Kidney epithelial cell (primary cell): ENCODE measurements around the gene KRT72. TPM values are rescaled to one million over a fixed set of nuclear protein-coding genes. Genes with fewer than 3 reads are reported as not detected.

Experiments used
- DNase-seq: peaks from one replicate; pipeline ENCODE4 v3.0.0-alpha.2; 2010; ENCODE audit warnings: low read depth
- H3K27me3 ChIP-seq: 2 replicates; pipeline ENCODE4 v1.6.0; 2011; ENCODE audit warnings: low read length; ENCODE audit not compliant: control insufficient read depth, insufficient read depth
- H3K36me3 ChIP-seq: 2 replicates; pipeline ENCODE4 v1.5.1; 2011; ENCODE audit warnings: low read length; ENCODE audit not compliant: control insufficient read depth, insufficient read depth
- H3K4me3 ChIP-seq: 2 replicates; pipeline ENCODE4 v1.5.1; 2011; ENCODE audit warnings: low read depth, mild to moderate bottlenecking, control low read depth, low read length
- total RNA-seq: library from RNA; depleted of rRNA; stranded (reverse); fragments of >200 nt; gene quantifications from 2 replicates; pipeline ENCODE4 v1.2.3, GENCODE V29; 2015
- TF ChIP-seq, protein P1 (sequence below): IDR thresholded peaks from 2 replicates; pipeline ENCODE4 v1.5.1; 2011; ENCODE audit warnings: mild to moderate bottlenecking, moderate library complexity, low read length, control low read depth, inconsistent platforms; ENCODE audit not compliant: insufficient read depth, poor library complexity, severe bottlenecking

Gene KRT72
- total RNA-seq, 1 donor from 2014 or later, result not detected

DNA sequence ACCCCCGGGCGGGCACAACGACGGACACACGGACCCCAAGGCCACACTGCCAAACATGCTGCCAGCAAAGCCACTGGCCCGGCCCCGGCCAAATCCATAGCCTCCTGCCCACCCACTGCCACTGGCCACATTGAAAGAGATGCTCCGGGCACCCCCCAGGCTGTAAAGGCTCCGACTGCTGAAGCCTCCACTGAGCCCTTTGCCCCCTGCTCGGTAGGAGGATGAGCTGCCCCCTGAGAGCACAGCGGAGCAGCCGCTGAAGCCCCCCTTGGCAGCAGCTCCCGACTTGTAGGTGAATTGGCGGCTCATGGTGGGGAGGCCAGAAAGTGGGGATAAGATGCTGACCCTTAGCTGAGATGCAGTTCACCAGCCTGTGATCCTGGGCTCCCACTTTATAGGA lies 17.0 kb upstream of the KRT72 start, which contains the start of gene KRT73:
Gene KRT73 (minus strand): TSS at position 344 of the 400 bp plus-strand sequence. CDS start 35 bp downstream, at position 309.
- no peak for DNase-seq
- Histone ChIP-seq H3K4me3 (no peak within 1 kb of the TSS), H3K27me3 (peaks cover 9% of the 10 kb centered on the region), H3K36me3 (no peaks in the 10 kb centered on the region)
- TF ChIP-seq, protein P1, sequence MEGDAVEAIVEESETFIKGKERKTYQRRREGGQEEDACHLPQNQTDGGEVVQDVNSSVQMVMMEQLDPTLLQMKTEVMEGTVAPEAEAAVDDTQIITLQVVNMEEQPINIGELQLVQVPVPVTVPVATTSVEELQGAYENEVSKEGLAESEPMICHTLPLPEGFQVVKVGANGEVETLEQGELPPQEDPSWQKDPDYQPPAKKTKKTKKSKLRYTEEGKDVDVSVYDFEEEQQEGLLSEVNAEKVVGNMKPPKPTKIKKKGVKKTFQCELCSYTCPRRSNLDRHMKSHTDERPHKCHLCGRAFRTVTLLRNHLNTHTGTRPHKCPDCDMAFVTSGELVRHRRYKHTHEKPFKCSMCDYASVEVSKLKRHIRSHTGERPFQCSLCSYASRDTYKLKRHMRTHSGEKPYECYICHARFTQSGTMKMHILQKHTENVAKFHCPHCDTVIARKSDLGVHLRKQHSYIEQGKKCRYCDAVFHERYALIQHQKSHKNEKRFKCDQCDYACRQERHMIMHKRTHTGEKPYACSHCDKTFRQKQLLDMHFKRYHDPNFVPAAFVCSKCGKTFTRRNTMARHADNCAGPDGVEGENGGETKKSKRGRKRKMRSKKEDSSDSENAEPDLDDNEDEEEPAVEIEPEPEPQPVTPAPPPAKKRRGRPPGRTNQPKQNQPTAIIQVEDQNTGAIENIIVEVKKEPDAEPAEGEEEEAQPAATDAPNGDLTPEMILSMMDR, result no peak

DNA sequence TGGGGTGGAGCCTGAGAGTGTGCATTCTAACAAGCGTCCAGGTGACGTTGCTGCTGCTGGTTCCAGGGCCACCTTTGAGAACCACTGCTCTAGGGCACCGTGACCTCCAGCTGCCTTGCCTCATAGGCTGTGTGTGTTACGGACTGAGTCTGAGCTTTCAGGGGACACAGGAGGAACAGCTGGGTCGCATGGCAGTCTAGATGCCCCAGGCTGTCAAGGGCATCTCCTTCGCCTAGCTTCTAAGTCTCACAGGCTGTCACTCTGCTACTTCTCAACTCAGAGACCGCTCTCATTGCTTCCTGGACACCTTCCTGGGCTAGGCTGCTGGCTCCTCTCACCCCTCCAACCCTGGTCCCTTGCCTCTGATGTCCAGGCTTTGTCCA lies 16.1 kb upstream of the KRT72 start:
- TF ChIP-seq, protein P1, result no peak
- H3K36me3 ChIP-seq, result no peaks in the 10 kb centered on the region
- DNase-seq, result no peak
- no peak overlapping the region for H3K4me3 ChIP-seq
- peaks cover 8% of the 10 kb centered on the region for H3K27me3 ChIP-seq

DNA sequence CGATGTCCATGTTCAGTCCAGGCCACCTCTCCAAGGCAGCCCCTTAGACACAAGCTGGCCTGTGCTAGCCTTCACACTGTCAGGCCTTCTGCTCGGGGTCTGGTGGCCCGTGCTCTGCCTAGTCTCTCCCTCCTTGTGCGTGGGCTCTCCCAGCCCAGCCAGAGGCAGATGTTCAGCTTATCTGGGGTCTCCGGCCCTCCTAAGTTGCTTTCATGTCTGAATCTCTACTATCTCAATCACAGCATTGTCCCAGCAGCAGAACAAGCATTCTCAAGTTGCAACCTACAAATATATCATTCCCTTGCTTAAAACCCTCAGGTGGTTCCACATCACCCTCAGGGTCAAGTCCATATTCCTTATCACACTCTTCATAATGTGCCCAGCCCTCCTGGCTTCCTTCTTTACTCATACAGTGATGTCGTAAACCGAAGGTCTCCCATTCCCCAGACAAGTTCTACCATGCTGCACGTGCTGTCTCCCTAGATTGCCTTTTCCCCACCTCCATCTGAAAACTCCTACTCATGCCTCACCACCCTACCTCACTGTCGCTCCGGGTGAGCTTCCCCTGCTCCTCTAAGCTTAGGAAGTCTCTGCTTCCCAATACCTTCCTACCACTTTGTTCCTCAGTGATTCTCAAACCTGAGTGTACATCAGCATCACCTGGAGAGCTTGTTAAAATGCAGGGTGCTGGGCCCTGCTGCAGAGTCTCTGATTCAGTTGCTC lies 15.6 kb upstream of the KRT72 start:
- DNase-seq, result no peak
- Histone ChIP-seq H3K27me3 (peaks cover 6% of the 10 kb centered on the region), H3K4me3 (no peak overlapping the region), H3K36me3 (no peaks in the 10 kb centered on the region)
- TF ChIP-seq, protein P1, result no peak

DNA sequence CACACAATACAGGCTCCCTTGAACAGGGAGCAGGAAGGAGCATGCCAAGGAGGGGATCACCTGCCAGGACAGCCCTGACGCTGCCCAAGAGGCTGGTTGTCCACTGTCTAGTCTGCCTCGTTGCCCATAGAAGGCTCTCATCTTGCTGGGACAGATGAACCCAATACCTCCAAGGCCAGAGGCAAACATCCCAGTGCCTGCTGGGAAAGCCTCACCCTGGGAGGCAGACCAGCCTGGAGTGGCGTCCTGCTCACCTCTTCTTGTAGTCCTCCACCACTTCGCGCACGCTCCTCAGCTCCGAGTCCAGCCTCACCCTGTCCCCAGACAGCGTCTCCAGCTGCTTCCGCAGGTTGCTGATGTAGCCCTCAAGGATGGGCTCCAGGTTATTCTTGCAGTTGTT lies 14.6 kb upstream of the KRT72 start:
- Histone ChIP-seq H3K4me3 (no peak overlapping the region), H3K27me3 (peaks cover 11% of the 10 kb centered on the region), H3K36me3 (no peaks in the 10 kb centered on the region)
- TF ChIP-seq, protein P1, result no peak
- DNase-seq, result no peak

DNA sequence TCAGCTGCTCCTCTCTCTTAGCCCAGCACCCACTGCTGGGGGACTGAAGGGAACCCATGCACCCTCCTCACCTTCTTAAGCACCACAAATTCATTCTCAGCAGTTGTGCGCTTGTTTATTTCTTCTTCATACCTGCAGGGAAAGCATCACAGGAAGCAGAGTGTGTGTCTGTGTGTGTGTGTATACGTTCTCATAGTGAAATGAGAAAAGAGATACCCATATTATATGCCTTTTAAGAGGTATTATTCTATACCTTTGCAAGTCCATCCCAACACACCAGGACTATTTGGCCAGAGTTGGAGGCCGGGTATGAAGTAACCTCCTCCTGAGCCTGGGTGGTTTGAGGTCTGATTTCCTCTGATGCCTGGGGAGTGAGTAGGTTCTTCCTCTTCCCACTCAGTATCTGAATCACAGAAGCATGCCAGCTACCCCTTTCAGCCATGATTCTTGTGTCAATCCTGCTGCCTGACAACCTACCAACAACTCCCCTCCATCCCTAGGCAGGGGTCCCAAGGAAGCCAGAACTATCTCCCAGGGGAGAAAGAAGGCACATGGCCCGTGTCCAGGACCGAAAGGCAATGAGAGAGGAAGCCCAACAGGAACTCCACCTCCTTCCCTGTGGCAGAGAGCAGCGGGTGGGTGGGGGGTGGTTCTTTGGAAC lies 14.1 kb upstream of the KRT72 start:
- peaks cover 16% of the 10 kb centered on the region for H3K27me3 ChIP-seq
- no peaks in the 10 kb centered on the region for H3K36me3 ChIP-seq
- no peak for DNase-seq
- no peak overlapping the region for H3K4me3 ChIP-seq
- TF ChIP-seq, protein P1, result no peak
